Trophoblast cell (in vitro differentiated cells and primary cell): ENCODE measurements around the gene CD4.
A peak's percentile ranks its signal among the peaks of the same experiment; 100 is the strongest.

Source experiments
- DNase-seq, 2 donors: peaks; one replicate each; pipeline ENCODE4 v3.0.0-alpha.2; 2016
- H2AFZ ChIP-seq: 2 replicates; pipeline ENCODE4 v1.6.1; 2013; ENCODE audit warnings: low read length, moderate library complexity, mild to moderate bottlenecking; ENCODE audit not compliant: insufficient read depth, poor library complexity
- H2AK5ac ChIP-seq: 2 replicates; pipeline ENCODE4 v1.6.1; 2013; ENCODE audit warnings: mild to moderate bottlenecking, low read length
- H2BK120ac ChIP-seq: 2 replicates; pipeline ENCODE4 v1.6.1; 2013; ENCODE audit warnings: low read length, mild to moderate bottlenecking, moderate library complexity; ENCODE audit not compliant: insufficient read depth, poor library complexity
- H2BK12ac ChIP-seq: 2 replicates; pipeline ENCODE4 v1.6.1; 2013; ENCODE audit warnings: mild to moderate bottlenecking, low read length, moderate library complexity
- H2BK5ac ChIP-seq: 2 replicates; pipeline ENCODE4 v1.6.1; 2013; ENCODE audit warnings: low read length, low read depth, moderate library complexity, mild to moderate bottlenecking; ENCODE audit not compliant: poor library complexity
- H3K14ac ChIP-seq: 2 replicates; pipeline ENCODE4 v1.6.1; 2013; ENCODE audit warnings: mild to moderate bottlenecking, low read length
- H3K18ac ChIP-seq: 2 replicates; pipeline ENCODE4 v1.6.1; 2013; ENCODE audit warnings: mild to moderate bottlenecking, low read length
- H3K23ac ChIP-seq: 2 replicates; pipeline ENCODE4 v1.6.1; 2013; ENCODE audit warnings: low read length
- H3K27ac ChIP-seq: 2 replicates; pipeline ENCODE4 v1.5.1; 2013; ENCODE audit warnings: low read depth, mild to moderate bottlenecking, inconsistent platforms, low read length, moderate library complexity
- H3K27me3 ChIP-seq: 2 replicates; pipeline ENCODE4 v1.6.1; 2013; ENCODE audit warnings: inconsistent platforms, mild to moderate bottlenecking, low read length, moderate library complexity; ENCODE audit not compliant: insufficient read depth
- H3K36me3 ChIP-seq, 2 experiments: 1 replicate in 1 of 2; 2 replicates in 1 of 2; pipeline ENCODE4 v1.6.1; 2013; ENCODE audit warnings: low read length in 2 of 2, mild to moderate bottlenecking in 2 of 2, moderate library complexity in 1 of 2; ENCODE audit not compliant: insufficient read depth in 2 of 2, control insufficient read depth in 1 of 2
- H3K4ac ChIP-seq: 2 replicates; pipeline ENCODE4 v1.6.1; 2013; ENCODE audit warnings: low read depth, mild to moderate bottlenecking, low read length, moderate library complexity
- H3K4me1 ChIP-seq, 2 experiments: 1 replicate in 1 of 2; 2 replicates in 1 of 2; pipeline ENCODE4 v1.6.1; 2013; ENCODE audit warnings: low read length in 2 of 2, mild to moderate bottlenecking in 2 of 2, moderate library complexity in 1 of 2; ENCODE audit not compliant: insufficient read depth in 2 of 2, control insufficient read depth in 1 of 2
- H3K4me2 ChIP-seq: 2 replicates; pipeline ENCODE4 v1.6.1; 2013; ENCODE audit warnings: inconsistent platforms, mild to moderate bottlenecking, low read length, moderate library complexity
- H3K4me3 ChIP-seq: 2 replicates; pipeline ENCODE4 v1.5.1; 2013; ENCODE audit warnings: mild to moderate bottlenecking, low read depth, low read length, inconsistent platforms
- H3K79me1 ChIP-seq: one replicate; pipeline ENCODE4 v1.6.1; 2013; ENCODE audit warnings: low read length
- H3K79me2 ChIP-seq: 2 replicates; pipeline ENCODE4 v1.6.1; 2013; ENCODE audit warnings: low read length, mild to moderate bottlenecking; ENCODE audit not compliant: control insufficient read depth, insufficient read depth, poor library complexity
- H3K9ac ChIP-seq: 2 replicates; pipeline ENCODE4 v1.6.1; 2013; ENCODE audit warnings: mild to moderate bottlenecking, low read length
- H3K9me3 ChIP-seq: 2 replicates; pipeline ENCODE4 v1.6.1; 2013; ENCODE audit warnings: low read depth, mild to moderate bottlenecking, control low read depth, inconsistent platforms, low read length; ENCODE audit not compliant: insufficient read depth
- H4K12ac ChIP-seq: 2 replicates; pipeline ENCODE4 v1.6.1; 2013; ENCODE audit warnings: low read depth, mild to moderate bottlenecking, low read length, moderate library complexity
- H4K8ac ChIP-seq: 2 replicates; pipeline ENCODE4 v1.6.1; 2013; ENCODE audit warnings: low read depth, mild to moderate bottlenecking, low read length, moderate library complexity
- H4K91ac ChIP-seq: one replicate; pipeline ENCODE4 v1.6.1; 2013; ENCODE audit warnings: low read depth, mild to moderate bottlenecking, low read length, moderate library complexity
- WGBS: extraction: QIAGEN DNeasy Blood & Tissue Kit; methylation state at CpG from one replicate; pipeline ENCODE4 v1.1.7; 2013; ENCODE audit warnings: missing lambda C conversion rate; ENCODE audit not compliant: insufficient read length, insufficient coverage; ENCODE audit errors: extremely low coverage; 5-methylcytosine and 5-hydroxymethylcytosine counted together

CD4 gene

GRCh38 chr12:6766651-6767349 lies 22.5 kb upstream of the CD4 start:
- peak overlapping the region; percentile 77 for H3K27ac ChIP-seq
- H3K9me3 ChIP-seq = peaks cover under 1% of the 10 kb centered on the region
- peak; percentile 59 to 71 for DNase-seq
- H3K4me2 ChIP-seq = peak overlapping the region; percentile 91
- peak overlapping the region; percentile 76 for H3K4ac ChIP-seq
- H4K12ac ChIP-seq = peak overlapping the region; percentile 43
- WGBS = no CpG with 5 or more reads among the region's 88 CpGs
- H4K91ac ChIP-seq = peak overlapping the region; percentile 77
- H3K4me1 ChIP-seq = peaks cover 23 to 32% of the 10 kb centered on the region in 2 experiments
- H2BK12ac ChIP-seq = no peak overlapping the region
- peak overlapping the region; percentile 43 for H4K8ac ChIP-seq
- H2BK120ac ChIP-seq = peak overlapping the region; percentile 55
- H2BK5ac ChIP-seq = peak overlapping the region; percentile 61
- H3K9ac ChIP-seq = peak overlapping the region; percentile 83
- peak overlapping the region; percentile 92 for H3K18ac ChIP-seq
- peaks cover 30% of the 10 kb centered on the region for H3K79me1 ChIP-seq
- H2AFZ ChIP-seq = peak overlapping the region; percentile 54
- H3K23ac ChIP-seq = no peak overlapping the region
- peak overlapping the region; percentile 32 for H2AK5ac ChIP-seq
- peaks cover 18% of the 10 kb centered on the region for H3K79me2 ChIP-seq
- H3K36me3 ChIP-seq = peaks cover 21 to 24% of the 10 kb centered on the region in 2 experiments
- no peaks in the 10 kb centered on the region for H3K27me3 ChIP-seq
- H3K4me3 ChIP-seq = peak overlapping the region; percentile 92
- H3K14ac ChIP-seq = peak overlapping the region; percentile 90

DNA sequence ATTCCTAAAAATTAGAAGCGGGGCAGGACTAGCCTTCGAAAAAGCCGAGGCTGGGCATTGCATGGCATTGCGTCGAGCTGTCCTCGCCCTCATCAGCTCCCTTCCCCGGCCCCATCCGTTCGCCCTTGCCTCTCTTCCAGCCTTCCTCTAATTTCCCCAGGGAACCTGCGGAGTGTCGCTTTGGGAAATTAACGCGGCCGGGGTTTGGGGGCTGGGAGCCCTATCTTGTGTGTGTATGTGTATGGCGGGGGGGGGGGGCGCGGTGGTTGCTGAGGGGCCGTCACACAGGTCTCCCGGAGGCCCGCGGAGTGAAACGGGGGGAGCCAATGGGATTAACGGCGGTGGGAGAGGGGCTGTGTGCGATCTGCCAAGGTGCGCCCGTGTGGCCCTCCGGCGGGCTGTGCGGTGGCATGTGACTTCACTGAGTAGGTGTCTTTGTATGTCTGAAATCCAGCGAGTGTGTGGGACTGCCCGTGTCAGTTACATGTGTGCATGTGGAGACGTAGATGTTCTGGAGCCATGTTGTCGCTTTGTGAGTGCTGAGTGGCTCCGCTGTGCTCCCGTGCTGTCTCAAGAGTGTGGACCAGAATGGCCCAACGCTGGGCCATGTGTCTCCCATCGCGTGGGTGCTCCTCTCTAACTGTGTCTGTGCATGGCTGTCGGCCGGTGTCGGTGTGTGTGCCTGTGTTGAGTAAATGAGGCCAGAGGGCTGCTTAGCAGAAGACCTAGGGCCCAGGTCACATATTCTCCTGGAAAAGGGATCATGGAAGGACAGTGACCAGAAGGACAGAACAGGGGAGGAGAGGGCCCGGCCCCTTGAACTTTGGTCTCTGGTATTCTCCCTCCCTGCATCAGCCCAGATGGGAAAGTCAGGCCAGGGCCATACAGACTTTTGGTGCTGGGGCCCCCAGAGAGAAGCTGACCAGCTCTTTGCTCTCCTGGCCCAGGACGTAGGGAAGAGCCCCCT lies 21.7 kb upstream of the CD4 start:
- no peak overlapping the region for H2BK12ac ChIP-seq
- peaks cover 23 to 32% of the 10 kb centered on the region in 2 experiments for H3K4me1 ChIP-seq
- H2AFZ ChIP-seq = peak overlapping the region; percentile 11
- peak overlapping the region; percentile 6 for H3K27ac ChIP-seq
- peaks cover 21 to 24% of the 10 kb centered on the region in 2 experiments for H3K36me3 ChIP-seq
- H3K18ac ChIP-seq = peak overlapping the region; percentile 92
- peaks cover 2% of the 10 kb centered on the region for H3K9me3 ChIP-seq
- H4K8ac ChIP-seq = peak overlapping the region; percentile 23
- no CpG with 5 or more reads among the region's 44 CpGs for WGBS
- H3K4me3 ChIP-seq = peak overlapping the region; percentile 92
- peak overlapping the region; percentile 76 for H3K4ac ChIP-seq
- peak in 1 of 2 donors; percentile 9 for DNase-seq
- peak overlapping the region; percentile 12 for H2AK5ac ChIP-seq
- peak overlapping the region; percentile 77 for H4K91ac ChIP-seq
- peaks cover 18% of the 10 kb centered on the region for H3K79me2 ChIP-seq
- H2BK5ac ChIP-seq = no peak overlapping the region
- H4K12ac ChIP-seq = no peak overlapping the region
- peak overlapping the region; percentile 90 for H3K14ac ChIP-seq
- no peak overlapping the region for H2BK120ac ChIP-seq
- peak overlapping the region; percentile 91 for H3K4me2 ChIP-seq
- H3K23ac ChIP-seq = peak overlapping the region; percentile 55
- H3K27me3 ChIP-seq = no peaks in the 10 kb centered on the region
- peak overlapping the region; percentile 83 for H3K9ac ChIP-seq
- H3K79me1 ChIP-seq = peaks cover 30% of the 10 kb centered on the region

DNA sequence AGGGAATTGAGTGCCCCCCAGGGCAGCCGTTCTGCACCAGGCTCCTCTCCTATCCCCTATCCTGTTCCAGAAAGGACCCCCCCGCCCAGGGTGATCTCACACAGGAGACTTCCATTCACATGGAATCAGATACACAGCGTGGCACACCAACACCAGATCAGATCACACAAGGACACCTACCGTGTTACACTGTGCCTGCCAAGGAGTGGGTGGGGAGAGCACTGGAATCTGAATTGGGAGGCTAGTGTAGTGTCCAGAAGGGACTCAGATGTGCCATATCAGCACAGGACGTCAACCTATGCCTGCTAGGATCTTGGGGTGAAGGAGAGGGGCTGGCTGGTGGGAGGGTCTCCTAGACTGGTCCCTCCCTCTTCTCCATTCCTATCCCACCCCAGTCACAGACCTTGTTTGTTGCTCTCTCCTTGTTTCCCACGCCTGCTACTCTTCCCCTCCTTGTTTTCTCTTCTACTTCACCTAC lies 20.9 kb upstream of the CD4 start:
- no peak overlapping the region for H4K8ac ChIP-seq
- no peak overlapping the region for H4K12ac ChIP-seq
- peaks cover 21 to 32% of the 10 kb centered on the region in 2 experiments for H3K4me1 ChIP-seq
- H3K79me1 ChIP-seq = peaks cover 28% of the 10 kb centered on the region
- no peak for DNase-seq
- peaks cover 5% of the 10 kb centered on the region for H3K27me3 ChIP-seq
- peaks cover 21 to 24% of the 10 kb centered on the region in 2 experiments for H3K36me3 ChIP-seq
- H3K9me3 ChIP-seq = peaks cover 2% of the 10 kb centered on the region
- no peak overlapping the region for H2AFZ ChIP-seq
- H4K91ac ChIP-seq = no peak overlapping the region
- no peak overlapping the region for H3K23ac ChIP-seq
- H2BK120ac ChIP-seq = no peak overlapping the region
- peaks cover 18% of the 10 kb centered on the region for H3K79me2 ChIP-seq
- H3K18ac ChIP-seq = peak overlapping the region; percentile 22
- H3K4ac ChIP-seq = peak overlapping the region; percentile 2
- no peak overlapping the region for H2BK5ac ChIP-seq
- peak overlapping the region; percentile 91 for H3K4me2 ChIP-seq
- H3K27ac ChIP-seq = no peak overlapping the region
- no peak overlapping the region for H2BK12ac ChIP-seq
- H3K9ac ChIP-seq = no peak overlapping the region
- H3K4me3 ChIP-seq = peak overlapping the region; percentile 10
- H2AK5ac ChIP-seq = no peak overlapping the region
- WGBS = no CpG with 5 or more reads among the region's 6 CpGs
- no peak overlapping the region for H3K14ac ChIP-seq

DNA sequence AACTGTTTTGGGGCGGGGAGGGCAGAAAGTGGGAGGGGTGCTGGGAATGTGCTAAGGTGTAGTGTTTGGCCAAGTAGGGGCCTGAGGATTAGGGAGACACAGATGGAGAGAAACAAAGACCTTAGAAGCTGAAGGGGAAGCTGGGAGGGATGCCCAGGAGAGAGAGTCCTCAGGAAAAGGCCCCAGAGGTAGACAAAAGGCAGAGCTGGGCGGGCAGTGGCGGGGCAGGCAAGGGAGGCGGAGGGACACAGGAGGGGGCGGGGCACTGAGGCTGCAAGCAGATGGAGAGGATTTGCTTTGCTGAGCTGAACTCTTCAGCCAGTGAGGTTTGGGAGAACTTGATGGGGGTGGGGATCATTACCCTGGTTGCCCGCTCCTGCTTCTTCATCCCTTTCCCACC lies 20.3 kb upstream of the CD4 start:
- Histone ChIP-seq H3K27me3 (peaks cover 10% of the 10 kb centered on the region), H4K12ac (no peak overlapping the region), H3K23ac (no peak overlapping the region), H4K8ac (no peak overlapping the region), H3K4me1 (peaks cover 19 to 26% of the 10 kb centered on the region in 2 experiments), H3K79me1 (peaks cover 23% of the 10 kb centered on the region), H3K4me3 (no peak overlapping the region), H3K9me3 (peaks cover 2% of the 10 kb centered on the region), H3K9ac (no peak overlapping the region), H3K27ac (no peak overlapping the region), H2BK5ac (no peak overlapping the region), H3K14ac (no peak overlapping the region), H3K4me2 (peak overlapping the region; percentile 91), H2AK5ac (no peak overlapping the region), H3K79me2 (peaks cover 18% of the 10 kb centered on the region), H3K36me3 (peaks cover 21 to 24% of the 10 kb centered on the region in 2 experiments), H2BK120ac (no peak overlapping the region), H2BK12ac (no peak overlapping the region), H3K4ac (no peak overlapping the region), H4K91ac (no peak overlapping the region), H3K18ac (no peak overlapping the region), H2AFZ (no peak overlapping the region)
- peak in 1 of 2 donors; percentile 18 for DNase-seq
- no CpG with 5 or more reads among the region's 6 CpGs for WGBS
